Iris pigment epithelial cell (primary cell): ENCODE data around the gene NKD1.

Experiments
- DNase-seq: peaks from one replicate; pipeline ENCODE4 v3.0.0-alpha.2; 2011; ENCODE audit warnings: low read depth

NKD1 gene

GRCh38 chr16:50651835-50652438 is 103.7 kb downstream of the NKD1 start:
- no peak for DNase-seq

- no peak for DNase-seq
Observed at GRCh38 chr16:50652836-50653425, 104.7 kb downstream of the NKD1 start.

- DNase-seq, result no peak
Observed at GRCh38 chr16:50653633-50654519, 105.7 kb downstream of the NKD1 start.

- no peak for DNase-seq
Observed at GRCh38 chr16:50655558-50656055, 107.4 kb downstream of the NKD1 start.

DNA sequence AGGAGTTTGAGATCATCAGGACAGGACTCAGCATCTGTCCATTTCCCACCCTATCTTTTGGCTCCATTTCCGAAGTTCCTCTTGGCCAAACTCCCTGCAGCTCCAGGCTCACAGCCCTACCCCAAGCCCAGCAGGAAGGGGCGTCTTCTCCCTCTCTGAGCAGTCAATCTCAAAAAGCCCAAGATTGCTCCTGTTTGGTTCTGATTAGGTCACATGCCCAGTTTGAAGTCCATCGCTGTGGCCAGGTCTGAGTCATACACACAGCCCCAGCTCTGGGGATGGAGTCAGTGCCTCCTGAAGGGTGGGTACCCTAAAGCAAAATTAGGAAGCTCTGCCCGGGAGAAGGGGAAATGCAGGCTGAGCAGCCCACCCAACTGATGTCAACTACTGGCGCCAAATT is 109.0 kb downstream of the NKD1 start:
- DNase-seq, result peak; percentile 14

DNA sequence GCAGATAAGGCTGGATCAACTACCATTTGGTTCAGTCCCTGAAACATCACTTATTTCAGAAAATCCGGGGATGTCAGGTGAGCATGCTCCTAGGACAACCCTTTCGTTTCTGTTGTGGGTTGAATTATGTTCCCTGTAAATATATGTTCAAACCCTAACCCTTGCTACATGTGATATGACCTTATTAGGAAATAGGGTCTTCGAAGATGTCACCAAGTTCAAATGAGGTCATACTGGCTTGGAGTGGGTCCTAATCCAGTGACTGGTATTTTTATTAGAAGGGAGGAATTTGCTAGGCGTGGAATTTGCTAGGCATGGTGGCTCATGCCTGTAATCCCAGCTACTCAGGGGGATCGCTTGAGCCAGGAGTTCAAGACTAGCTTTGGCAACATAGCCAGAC is 111.6 kb downstream of the NKD1 start:
- DNase-seq, result no peak

DNA sequence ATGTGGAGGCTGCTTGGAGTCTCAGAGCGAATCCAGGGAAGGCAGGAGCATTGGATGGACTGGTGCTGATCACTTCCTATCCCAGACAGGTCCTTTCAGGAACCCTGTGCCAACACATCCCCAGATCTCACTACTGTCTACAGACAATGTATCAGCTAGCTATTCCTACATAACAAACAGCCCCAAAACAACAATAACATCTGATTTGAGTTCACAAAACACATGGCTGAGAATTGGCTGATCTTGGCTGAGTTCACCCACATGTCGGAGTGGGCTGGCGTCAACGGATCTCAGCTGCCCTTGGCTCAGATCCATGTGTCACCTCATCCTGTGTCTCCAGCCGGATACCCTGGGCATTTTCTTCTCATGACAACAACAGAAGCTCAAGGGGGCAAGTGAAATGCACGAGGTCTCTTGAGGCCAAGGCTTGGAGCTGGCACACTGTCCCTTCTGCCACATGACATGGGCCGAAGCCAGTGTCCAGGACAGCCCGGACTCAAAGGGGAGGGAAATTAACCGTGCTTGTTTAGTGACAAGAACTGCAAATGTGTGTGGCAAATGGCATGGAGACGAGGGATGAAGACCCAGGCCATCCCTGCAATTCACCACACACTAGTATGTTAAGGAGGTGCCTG is 114.2 kb downstream of the NKD1 start:
- no peak for DNase-seq

DNA sequence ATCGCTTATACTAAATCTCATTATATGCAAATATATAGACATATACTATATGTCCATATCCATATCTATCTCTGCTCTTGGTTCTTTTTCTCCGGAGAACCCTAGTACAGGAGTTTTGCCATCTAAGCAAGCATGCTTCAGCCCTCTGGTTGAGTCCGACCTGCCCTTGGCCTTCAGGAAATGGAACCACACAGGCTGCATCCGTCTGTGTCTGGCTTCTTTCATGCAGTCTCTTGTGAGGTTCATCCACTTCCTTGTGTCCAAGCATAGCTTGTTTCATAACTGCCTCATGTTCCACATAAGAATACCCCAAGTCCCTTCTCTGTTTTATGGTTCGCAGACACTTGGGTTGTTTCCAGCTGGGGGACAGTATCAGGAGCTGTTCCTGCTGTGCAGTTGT is 116.1 kb downstream of the NKD1 start:
- no peak for DNase-seq

GRCh38 chr16:50665128-50665878 is 117.1 kb downstream of the NKD1 start:
- peak; percentile 63 for DNase-seq

DNA sequence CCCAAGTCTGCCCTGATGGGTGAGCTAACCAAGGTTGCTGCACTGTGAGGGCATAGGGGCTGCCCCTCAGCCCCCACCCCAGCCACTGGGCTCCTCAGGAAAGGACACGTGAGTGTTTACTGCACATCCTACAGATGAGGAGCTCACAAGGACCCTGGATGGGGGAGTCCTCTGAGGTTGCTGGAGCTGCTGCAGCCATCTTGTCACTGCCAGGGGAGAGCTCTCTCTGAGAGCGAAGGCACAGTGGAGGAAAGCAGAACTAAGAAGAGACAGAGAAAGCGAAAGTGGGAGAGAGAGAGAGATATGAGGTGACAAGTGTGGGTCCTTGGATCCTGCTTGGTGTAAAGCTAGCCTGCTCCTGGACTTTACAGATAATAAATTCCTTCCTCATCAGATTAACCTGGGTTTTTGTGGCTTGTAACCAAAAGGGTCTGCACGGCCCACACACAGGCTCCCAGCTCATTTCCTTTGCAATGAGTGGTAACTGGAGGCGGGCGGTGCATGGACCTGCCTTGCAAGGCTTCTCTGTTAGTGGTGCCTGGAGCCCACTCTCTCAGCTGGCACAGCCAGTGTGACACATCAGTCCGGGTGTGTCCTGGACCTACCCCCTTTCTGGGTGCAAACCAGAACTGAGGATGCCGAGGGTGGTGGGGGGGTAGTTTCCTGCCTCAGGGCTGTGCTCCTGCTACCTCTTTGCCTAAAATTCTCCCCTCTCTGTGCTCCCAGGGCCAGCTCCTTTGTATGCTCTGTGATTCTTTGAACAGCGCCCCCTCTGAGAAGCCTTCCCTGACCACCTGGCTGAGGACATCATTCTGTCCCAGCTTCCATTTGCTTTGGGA is 118.7 kb downstream of the NKD1 start:
- DNase-seq, result no peak

- no peak for DNase-seq
Observed at GRCh38 chr16:50667497-50668367, 119.5 kb downstream of the NKD1 start.

DNA sequence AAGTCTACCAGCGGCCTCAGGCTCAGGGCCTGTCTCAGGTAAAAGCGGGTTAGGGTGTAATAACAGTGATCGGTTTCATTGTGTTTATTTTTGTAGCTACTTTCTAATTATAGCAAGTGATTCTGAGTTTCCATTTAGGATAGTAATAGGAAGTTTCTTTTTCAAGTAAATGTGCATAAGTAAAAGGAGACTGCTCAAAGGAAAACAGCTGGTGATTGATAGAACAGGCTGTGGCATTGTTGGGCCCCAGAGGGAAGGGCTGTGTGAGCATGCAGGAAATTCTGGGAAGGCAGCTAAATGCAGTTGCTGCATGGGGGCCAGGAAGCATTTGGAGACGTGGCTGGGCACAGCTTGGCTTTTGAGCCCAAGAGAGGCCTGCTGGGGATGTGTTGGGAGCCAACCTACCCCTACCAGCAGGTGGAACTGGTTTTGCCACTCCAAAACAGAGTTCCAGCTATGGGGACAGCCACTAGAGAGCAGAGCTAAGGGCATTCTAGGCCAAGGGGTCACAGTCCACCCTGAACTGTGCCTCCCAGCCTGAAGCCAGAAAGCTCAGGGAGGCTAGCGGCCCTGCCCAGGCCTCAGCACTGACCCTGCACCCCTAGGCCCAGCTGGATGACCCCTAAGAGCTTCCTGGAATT is 120.3 kb downstream of the NKD1 start:
- no peak for DNase-seq

DNA sequence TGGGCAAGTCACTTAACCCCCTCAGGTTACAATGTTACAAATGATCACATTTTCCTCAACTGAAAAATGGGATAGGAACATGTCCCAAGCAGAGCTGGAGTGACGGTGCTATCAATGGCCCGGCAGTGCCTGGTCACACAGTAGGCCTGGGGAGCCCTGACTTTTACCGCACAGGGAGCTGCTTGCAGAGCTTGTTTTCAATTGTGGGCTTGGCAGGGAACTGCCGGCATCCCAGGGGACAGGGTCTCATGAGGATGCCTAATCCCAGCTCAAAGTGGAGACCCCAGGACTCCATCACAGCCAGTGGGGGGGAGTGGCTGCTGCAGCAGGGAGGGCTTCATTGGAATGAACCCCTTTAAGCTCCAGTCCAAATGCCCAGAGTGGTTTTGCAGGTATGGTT is 121.5 kb downstream of the NKD1 start:
- DNase-seq, result no peak

DNA sequence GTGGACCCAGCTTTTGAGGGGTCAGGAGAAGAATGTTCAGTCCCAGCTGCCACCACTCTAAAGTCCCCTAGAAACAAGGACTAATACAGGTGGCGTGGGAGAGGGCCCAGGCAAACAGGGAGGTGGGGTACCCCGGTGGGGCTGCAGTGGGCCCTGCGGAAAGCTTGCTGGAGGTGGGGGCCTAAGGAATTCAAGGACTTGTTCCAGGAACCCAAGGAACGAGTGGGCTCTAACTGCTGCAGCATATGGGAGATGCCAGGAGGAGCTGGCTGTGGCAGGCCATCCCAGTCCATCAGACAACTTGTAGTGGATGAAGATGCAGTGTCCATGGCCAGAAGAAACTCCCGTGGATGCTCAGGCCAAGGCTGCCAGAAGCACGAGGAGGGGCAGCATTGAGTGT is 122.3 kb downstream of the NKD1 start:
- DNase-seq, result no peak

DNA sequence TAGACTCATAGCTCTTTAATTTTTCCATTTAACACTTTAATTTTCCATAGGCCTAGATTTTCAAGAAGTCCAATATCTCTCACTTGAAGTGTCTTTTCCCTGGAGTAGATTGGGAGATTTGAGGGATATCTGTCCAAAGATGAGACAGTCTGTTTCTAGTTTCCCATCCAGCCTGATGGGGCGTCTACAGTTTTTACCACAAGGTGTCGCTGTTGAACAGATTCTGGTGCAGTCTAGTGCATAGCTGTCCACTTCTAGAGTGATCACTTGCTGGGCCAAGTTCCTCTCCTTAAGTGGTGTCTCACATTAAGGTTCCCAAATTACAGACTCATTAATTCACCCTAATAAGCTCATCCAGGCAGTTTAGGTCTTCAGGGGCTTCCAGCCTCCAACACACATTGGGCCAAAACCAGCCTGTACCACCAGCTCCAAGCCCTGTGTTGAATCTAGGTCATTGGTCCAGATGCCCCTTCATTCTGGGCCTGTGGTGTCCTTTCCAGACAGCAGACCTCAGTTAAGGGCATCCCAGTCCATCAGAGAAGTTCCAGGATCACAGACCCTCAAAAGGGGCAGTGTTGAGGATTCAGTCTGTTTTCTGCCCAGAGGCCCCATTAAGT is 123.6 kb downstream of the NKD1 start:
- DNase-seq, result peak; percentile 23

GRCh38 chr16:50673496-50674275 is 125.5 kb downstream of the NKD1 start:
- DNase-seq, result no peak

GRCh38 chr16:50674831-50675230 is 126.6 kb downstream of the NKD1 start:
- DNase-seq, result no peak
